NT2/D1 (cell line): ENCODE results near the gene APOBEC3B.
A peak's percentile ranks its signal among the peaks of the same experiment; 100 is the strongest.
"Not testable (repeated sequence)": the region's sequence is repeated elsewhere in the genome, so short reads cannot be mapped to it uniquely, and the experiment has no call there.

Experiments
- DNase-seq: peaks from one replicate; pipeline ENCODE4 v3.0.0-alpha.2; 2011; ENCODE audit warnings: low read depth, low spot score
- H3K27me3 ChIP-seq: 2 replicates; pipeline ENCODE4 v1.6.0; 2011; ENCODE audit warnings: mild to moderate bottlenecking; ENCODE audit not compliant: insufficient read length, insufficient read depth
- H3K36me3 ChIP-seq: 2 replicates; pipeline ENCODE4 v1.6.1; 2011; ENCODE audit warnings: mild to moderate bottlenecking, low read length, mixed read lengths; ENCODE audit not compliant: insufficient read depth, insufficient read length
- H3K4me1 ChIP-seq: 2 replicates; pipeline ENCODE4 v1.5.1; 2011; ENCODE audit not compliant: insufficient read depth, insufficient read length
- H3K4me3 ChIP-seq: 2 replicates; pipeline ENCODE4 v1.5.1; 2011; ENCODE audit warnings: low read depth; ENCODE audit not compliant: insufficient read length
- H3K9ac ChIP-seq: 2 replicates; pipeline ENCODE4 v1.6.0; 2011; ENCODE audit warnings: low read depth; ENCODE audit not compliant: insufficient read length
- H3K9me3 ChIP-seq: 2 replicates; pipeline ENCODE4 v1.5.1; 2011; ENCODE audit warnings: mild to moderate bottlenecking, low read length; ENCODE audit not compliant: insufficient read depth
- SUZ12 ChIP-seq: IDR thresholded peaks from 2 replicates; pipeline ENCODE4 v1.6.1; 2011; ENCODE audit not compliant: insufficient read length, insufficient read depth; ENCODE audit errors: extremely low read depth
- YY1 ChIP-seq: IDR thresholded peaks from 2 replicates; pipeline ENCODE4 v1.6.1; 2011; ENCODE audit not compliant: insufficient read length, insufficient read depth
- ZNF274 ChIP-seq: IDR thresholded peaks from 2 replicates; pipeline ENCODE4 v1.6.1; 2011; ENCODE audit warnings: mild to moderate bottlenecking, low read depth, low read length

Gene APOBEC3B

GRCh38 chr22:38996105-38996504, 14.0 kb downstream of the APOBEC3B start:
- Histone ChIP-seq H3K9me3 (peaks cover 5% of the 10 kb centered on the region; the same call in 1 of the 2 replicates), H3K4me1 (peaks cover 11% of the 10 kb centered on the region), H3K4me3 (no peak overlapping the region), H3K9ac (no peak overlapping the region), H3K36me3 (no peaks in the 10 kb centered on the region), H3K27me3 (peaks cover 9% of the 10 kb centered on the region)
- no peak for TF ChIP-seq YY1
- no peak for TF ChIP-seq SUZ12
- no peak for TF ChIP-seq ZNF274
- DNase-seq: no peak

GRCh38 chr22:38997518-38997917, 15.4 kb downstream of the APOBEC3B start:
- Histone ChIP-seq H3K9me3 (peaks cover 5% of the 10 kb centered on the region; the same call in 1 of the 2 replicates), H3K27me3 (peaks cover 9% of the 10 kb centered on the region), H3K4me3 (no peak overlapping the region), H3K4me1 (peaks cover 11% of the 10 kb centered on the region), H3K36me3 (no peaks in the 10 kb centered on the region), H3K9ac (no peak overlapping the region)
- no peak for TF ChIP-seq SUZ12
- no peak for TF ChIP-seq ZNF274
- TF ChIP-seq YY1: no peak
- no peak for DNase-seq

DNA sequence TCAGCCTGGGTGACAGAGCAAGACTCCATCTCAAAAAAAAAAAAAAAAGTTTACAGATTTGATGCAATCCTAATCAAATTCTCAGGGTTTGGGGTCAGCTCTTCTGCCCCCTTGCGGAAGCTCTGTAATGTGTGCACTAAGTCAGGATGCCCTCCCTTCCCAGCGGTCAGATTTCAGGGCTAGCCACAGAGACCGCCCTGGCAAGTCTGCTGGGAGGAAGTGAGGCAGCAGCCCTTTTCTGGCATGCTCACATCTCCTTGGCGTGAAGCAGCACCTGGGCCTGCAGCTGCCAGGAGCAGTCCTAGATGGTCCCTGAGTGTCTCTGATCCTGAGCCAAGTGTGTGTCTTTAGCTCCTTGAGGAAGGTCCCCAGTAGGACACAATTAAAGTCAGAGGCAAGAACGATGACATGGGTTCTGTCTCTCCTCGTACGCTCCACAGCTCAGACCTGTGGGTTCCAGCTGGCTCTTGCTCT, 21.1 kb downstream of the APOBEC3B start:
- H3K9me3 ChIP-seq: peaks cover 5% of the 10 kb centered on the region; the same call in 1 of the 2 replicates
- DNase-seq: peak; percentile 66
- no peak for TF ChIP-seq ZNF274
- no peak for TF ChIP-seq SUZ12
- TF ChIP-seq YY1: no peak
- peaks cover 3% of the 10 kb centered on the region for H3K27me3 ChIP-seq
- no peaks in the 10 kb centered on the region for H3K36me3 ChIP-seq
- no peak overlapping the region for H3K4me3 ChIP-seq
- peak overlapping the region; percentile 56 for H3K9ac ChIP-seq
- H3K4me1 ChIP-seq: peaks cover 8% of the 10 kb centered on the region

DNA sequence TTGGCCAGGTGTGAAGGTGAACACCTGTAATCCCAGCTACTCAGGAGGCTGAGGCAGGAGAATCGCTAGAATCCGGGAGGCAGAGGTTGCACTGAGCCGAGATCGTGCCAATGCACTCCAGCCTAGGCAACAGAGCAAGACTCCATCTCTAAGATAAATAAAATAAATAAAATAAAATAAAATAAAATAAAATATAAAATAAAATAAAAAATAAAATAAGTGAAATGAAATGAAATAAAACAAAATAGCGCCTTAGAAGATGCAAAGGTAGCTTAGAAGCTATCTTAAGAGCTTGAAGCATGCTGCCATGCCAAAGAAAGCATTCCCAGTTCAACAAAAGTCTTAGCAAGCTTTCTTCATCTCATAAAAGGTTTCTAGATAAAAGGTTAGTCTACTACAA, 25.0 kb downstream of the APOBEC3B start:
- H3K9me3 ChIP-seq: no peaks in the 10 kb centered on the region
- peaks cover 3% of the 10 kb centered on the region for H3K27me3 ChIP-seq
- no peak for DNase-seq
- TF ChIP-seq YY1 (no peak), ZNF274 (no peak), SUZ12 (no peak)
- peaks cover 4% of the 10 kb centered on the region for H3K4me1 ChIP-seq
- H3K36me3 ChIP-seq: no peaks in the 10 kb centered on the region
- H3K4me3 ChIP-seq: no peak overlapping the region
- no peak overlapping the region for H3K9ac ChIP-seq

DNA sequence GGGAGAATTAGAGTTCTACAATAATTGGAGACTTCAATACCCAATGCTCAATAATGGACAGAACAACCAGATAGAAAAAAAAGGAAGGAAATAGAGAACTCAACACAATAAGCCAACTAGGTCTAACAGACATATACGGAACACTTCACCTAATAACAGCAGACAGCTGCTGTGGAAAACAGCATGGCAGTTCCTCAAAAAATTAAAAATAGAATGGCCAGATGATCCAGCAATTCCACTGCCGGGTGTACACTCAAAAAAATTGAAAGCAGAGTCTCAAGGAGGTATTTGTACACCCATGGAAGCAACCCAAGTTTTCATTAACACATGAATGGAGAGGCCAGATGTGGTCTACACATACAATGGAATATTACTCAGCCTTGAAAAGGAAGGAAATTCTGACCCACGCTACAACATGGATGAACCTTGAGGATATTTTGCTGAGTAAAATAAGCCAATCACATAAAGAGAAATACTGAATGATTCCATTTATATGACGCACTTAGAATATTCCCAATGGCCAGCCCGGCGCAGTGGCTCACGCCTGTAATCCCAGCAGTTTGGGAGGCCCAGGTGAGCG, 26.2 kb downstream of the APOBEC3B start:
- not testable (repeated sequence) for H3K9ac ChIP-seq, H3K4me3 ChIP-seq, H3K9me3 ChIP-seq, H3K36me3 ChIP-seq, H3K27me3 ChIP-seq, H3K4me1 ChIP-seq, DNase-seq

- Histone ChIP-seq H3K9me3 (no peaks in the 10 kb centered on the region), H3K27me3 (no peaks in the 10 kb centered on the region), H3K4me3 (no peak overlapping the region), H3K36me3 (no peaks in the 10 kb centered on the region), H3K4me1 (peaks cover 2% of the 10 kb centered on the region), H3K9ac (no peak overlapping the region)
- DNase-seq: no peak
- TF ChIP-seq SUZ12: no peak
- TF ChIP-seq ZNF274: no peak
- TF ChIP-seq YY1: no peak
These were observed 28.8 kb downstream of the APOBEC3B start for GRCh38 chr22:39010946-39011345.

GRCh38 chr22:39012533-39013511, 30.7 kb downstream of the APOBEC3B start:
- TF ChIP-seq SUZ12: no peak
- TF ChIP-seq ZNF274: no peak
- TF ChIP-seq YY1: no peak
- H3K9ac ChIP-seq: no peak overlapping the region
- peaks cover 7% of the 10 kb centered on the region for H3K4me1 ChIP-seq
- no peak overlapping the region for H3K4me3 ChIP-seq
- no peaks in the 10 kb centered on the region for H3K9me3 ChIP-seq
- H3K27me3 ChIP-seq: no peaks in the 10 kb centered on the region
- no peaks in the 10 kb centered on the region for H3K36me3 ChIP-seq
- no peak for DNase-seq

DNA sequence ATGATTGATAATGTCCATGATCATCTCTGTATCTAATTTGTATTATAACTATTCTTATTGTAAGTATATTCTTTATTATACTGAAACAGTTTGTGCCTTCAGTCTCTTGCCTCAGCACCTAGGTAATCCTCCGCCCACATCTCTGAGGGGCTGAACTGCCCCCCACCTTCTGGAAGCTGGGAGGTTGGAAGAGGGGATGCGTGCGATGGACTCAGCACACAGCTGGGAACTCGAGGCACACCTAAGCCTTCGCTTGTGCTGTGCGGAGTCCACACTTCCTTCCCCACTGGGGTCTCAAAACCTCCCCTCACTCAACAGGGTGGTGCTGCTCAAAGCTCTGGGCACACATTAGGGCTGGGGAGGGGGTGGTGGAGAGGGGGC, 31.4 kb downstream of the APOBEC3B start:
- peaks cover 11% of the 10 kb centered on the region for H3K4me1 ChIP-seq
- H3K9me3 ChIP-seq, H3K36me3 ChIP-seq, DNase-seq, H3K27me3 ChIP-seq, H3K4me3 ChIP-seq: not testable (repeated sequence)
- H3K9ac ChIP-seq: peak overlapping the region; percentile 50
